KMS-11 (cell line): Measurements from ENCODE around the gene TAX1BP3.
A peak's percentile ranks its signal among the peaks of the same experiment; 100 is the strongest.

Source experiments
- H2AFZ ChIP-seq: fragments of 200-600 bp; sonication (generic); 2 replicates; pipeline ENCODE4 v1.6.1; 2016; ENCODE audit warnings: antibody characterized with exemption, mixed run types, low read depth
- H3K27ac ChIP-seq: fragments of 200-600 bp; sonication (generic); 2 replicates; pipeline ENCODE4 v1.6.1; 2016; ENCODE audit warnings: mild to moderate bottlenecking, mixed run types
- H3K27me3 ChIP-seq: fragments of 200-600 bp; sonication (generic); 2 replicates; pipeline ENCODE4 v1.6.1; 2017; ENCODE audit warnings: mild to moderate bottlenecking, low read depth, mixed run types, moderate library complexity; ENCODE audit not compliant: insufficient read depth
- H3K36me3 ChIP-seq: fragments of 200-600 bp; sonication (generic); 2 replicates; pipeline ENCODE4 v1.6.1; 2017; ENCODE audit warnings: mild to moderate bottlenecking, mixed run types; ENCODE audit not compliant: insufficient read depth
- H3K4me1 ChIP-seq: fragments of 200-600 bp; sonication (generic); 2 replicates; pipeline ENCODE4 v1.6.1; 2016; ENCODE audit warnings: mild to moderate bottlenecking, low read depth, mixed run types; ENCODE audit not compliant: poor library complexity, severe bottlenecking
- H3K4me2 ChIP-seq: fragments of 200-600 bp; sonication (generic); 2 replicates; pipeline ENCODE4 v1.7.0; 2016; ENCODE audit warnings: mild to moderate bottlenecking, mixed run types
- H3K4me3 ChIP-seq: fragments of 200-600 bp; sonication (generic); IDR thresholded peaks from 2 replicates; pipeline ENCODE4 v1.6.1; 2017; ENCODE audit warnings: low read depth, low read length, mixed read lengths; ENCODE audit not compliant: insufficient read depth
- H3K79me2 ChIP-seq: fragments of 200-600 bp; sonication (generic); 2 replicates; pipeline ENCODE4 v1.6.1; 2016; ENCODE audit warnings: low read depth, mixed run types; ENCODE audit not compliant: insufficient read depth
- H3K9ac ChIP-seq: fragments of 200-600 bp; sonication (generic); 2 replicates; pipeline ENCODE4 v1.6.1; 2016; ENCODE audit warnings: mild to moderate bottlenecking, mixed run types
- H4K20me1 ChIP-seq: fragments of 200-600 bp; sonication (generic); 2 replicates; pipeline ENCODE4 v1.6.1; 2016; ENCODE audit warnings: mild to moderate bottlenecking, mixed run types; ENCODE audit not compliant: insufficient read depth
- TF ChIP-seq, protein P1 (sequence below): fragments of 200-600 bp; sonication (generic); conservative IDR thresholded peaks from 2 replicates; pipeline ENCODE4 v1.6.1; 2017; ENCODE audit warnings: low read depth, mild to moderate bottlenecking, antibody characterized with exemption, low read length, moderate library complexity, mixed read lengths

Gene TAX1BP3

DNA sequence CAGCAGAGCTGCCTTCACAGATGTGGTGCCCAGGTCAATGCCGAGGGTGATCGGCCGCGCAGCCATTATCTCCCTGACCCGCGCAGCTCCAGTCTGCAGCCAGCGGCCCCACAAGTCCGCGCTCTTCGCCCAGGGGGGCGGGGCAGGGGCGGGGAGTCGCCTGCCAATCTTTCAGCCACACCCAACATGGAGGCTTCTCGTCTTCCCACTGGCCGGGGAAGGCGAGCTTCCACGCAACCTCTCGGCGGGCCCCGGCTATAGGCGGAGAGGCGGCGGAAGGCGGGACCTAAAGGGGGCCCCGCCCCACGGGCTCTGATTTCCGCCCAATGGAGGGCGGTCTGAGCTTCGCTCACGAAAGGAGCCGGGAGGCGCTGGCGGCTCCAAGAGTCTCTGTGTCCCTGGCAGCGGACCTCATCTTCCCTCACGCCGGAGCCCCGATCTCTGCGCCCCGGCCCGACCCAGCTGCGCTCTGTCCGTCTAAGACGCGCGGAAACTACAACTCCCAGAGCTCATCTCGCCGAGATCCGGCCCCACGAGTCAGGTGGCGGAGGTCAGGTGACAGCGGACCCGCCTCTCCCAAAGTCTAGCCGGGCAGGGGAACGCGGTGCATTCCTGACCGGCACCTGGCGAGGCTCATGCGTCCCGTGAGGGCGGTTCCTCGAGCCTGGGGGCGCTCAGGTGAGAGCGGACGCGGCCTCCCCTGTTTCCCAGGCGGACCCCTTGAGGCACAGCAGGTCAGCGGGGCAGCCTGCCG, 32.0 kb downstream of the TAX1BP3 start, which contains the start of the genes CTNS and SHPK:
Gene CTNS (plus strand): TSS at position 607 of the 754 bp plus-strand sequence. CDS start 3,447 bp downstream, outside the sequence.
Gene SHPK (minus strand): TSS at position 97 of the 754 bp plus-strand sequence. CDS start 31 bp downstream, at position 66.
- H3K36me3 ChIP-seq: no peaks in the 10 kb centered on the region
- H3K9ac ChIP-seq: peak within 1 kb of the TSS; percentile 53; the same call in 1 of the 2 replicates
- no peaks in the 10 kb centered on the region for H4K20me1 ChIP-seq
- no peaks in the 10 kb centered on the region; the same call in 1 of the 2 replicates for H3K79me2 ChIP-seq
- H2AFZ ChIP-seq: peak within 1 kb of the TSS; percentile 57
- peaks cover 30% of the 10 kb centered on the region for H3K4me1 ChIP-seq
- no peak within 1 kb of the TSS for H3K4me3 ChIP-seq
- peak within 1 kb of the TSS; percentile 54 for H3K4me2 ChIP-seq
- H3K27me3 ChIP-seq: no peaks in the 10 kb centered on the region
- peak within 1 kb of the TSS; percentile 54 for H3K27ac ChIP-seq
- TF ChIP-seq, protein P1, sequence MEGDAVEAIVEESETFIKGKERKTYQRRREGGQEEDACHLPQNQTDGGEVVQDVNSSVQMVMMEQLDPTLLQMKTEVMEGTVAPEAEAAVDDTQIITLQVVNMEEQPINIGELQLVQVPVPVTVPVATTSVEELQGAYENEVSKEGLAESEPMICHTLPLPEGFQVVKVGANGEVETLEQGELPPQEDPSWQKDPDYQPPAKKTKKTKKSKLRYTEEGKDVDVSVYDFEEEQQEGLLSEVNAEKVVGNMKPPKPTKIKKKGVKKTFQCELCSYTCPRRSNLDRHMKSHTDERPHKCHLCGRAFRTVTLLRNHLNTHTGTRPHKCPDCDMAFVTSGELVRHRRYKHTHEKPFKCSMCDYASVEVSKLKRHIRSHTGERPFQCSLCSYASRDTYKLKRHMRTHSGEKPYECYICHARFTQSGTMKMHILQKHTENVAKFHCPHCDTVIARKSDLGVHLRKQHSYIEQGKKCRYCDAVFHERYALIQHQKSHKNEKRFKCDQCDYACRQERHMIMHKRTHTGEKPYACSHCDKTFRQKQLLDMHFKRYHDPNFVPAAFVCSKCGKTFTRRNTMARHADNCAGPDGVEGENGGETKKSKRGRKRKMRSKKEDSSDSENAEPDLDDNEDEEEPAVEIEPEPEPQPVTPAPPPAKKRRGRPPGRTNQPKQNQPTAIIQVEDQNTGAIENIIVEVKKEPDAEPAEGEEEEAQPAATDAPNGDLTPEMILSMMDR: no peak

DNA sequence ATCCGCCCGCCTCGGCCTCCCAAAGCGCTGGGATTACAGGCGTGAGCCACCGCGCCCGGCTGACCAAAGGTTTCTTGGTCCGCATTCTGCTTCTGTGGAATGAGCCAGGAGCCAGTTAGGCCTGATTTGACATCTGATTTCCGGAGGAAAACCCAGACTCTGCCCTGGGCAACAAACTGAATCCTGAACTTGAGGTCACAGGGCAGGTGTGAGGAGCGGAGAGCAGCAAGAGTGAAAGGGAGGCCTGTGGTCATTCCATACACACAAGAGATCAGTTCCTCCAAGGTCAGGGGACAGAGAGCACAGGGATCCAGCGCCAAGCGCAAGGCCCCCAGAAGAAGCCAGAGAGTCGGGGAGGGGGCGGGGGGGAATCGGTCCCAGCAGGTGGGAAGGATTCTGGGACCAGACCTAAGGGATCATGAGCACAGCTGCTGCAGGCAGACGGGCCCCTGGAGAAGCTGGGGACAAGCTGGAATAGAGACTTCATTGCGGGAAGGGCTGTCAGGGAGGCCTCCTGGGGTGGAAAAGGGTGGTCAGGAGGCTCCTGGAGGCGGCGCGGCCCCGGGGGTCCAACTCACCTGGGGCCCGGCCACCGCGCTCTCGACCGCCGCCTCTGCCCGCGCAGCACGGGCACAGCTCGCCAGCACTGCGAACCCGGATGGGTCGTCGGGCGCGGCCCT, 32.8 kb downstream of the TAX1BP3 start:
- H3K27me3 ChIP-seq: no peaks in the 10 kb centered on the region
- no peak overlapping the region for H3K4me3 ChIP-seq
- H2AFZ ChIP-seq: peak overlapping the region; percentile 57

DNA sequence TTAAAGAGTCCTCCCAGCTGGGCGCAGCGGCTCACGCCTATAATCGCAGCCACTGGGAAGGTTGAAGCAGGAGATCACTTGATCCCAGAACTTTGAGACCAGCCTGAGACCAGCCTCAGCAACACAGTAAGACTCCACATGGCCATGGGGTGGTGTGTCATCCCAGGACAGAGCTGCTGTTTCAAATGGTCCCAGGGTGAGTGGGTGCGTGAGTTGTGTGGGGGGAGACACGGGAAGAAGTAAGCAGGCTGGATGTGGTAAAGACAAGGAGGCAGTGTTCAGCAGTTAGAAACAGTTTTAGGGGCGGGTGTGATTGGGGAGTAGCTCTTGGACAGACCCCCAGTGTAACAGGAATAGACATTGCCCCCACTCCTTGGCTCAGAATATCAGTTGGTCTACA, 36.1 kb downstream of the TAX1BP3 start:
- H3K27ac ChIP-seq: no peak overlapping the region

More for the DNA sequence above, 32.8 kb downstream of the TAX1BP3 start:
- no peak overlapping the region for H3K27ac ChIP-seq
- H3K4me2 ChIP-seq: peak overlapping the region; percentile 52
- no peaks in the 10 kb centered on the region for H3K36me3 ChIP-seq
- H3K9ac ChIP-seq: peak overlapping the region; percentile 15; the same call in 1 of the 2 replicates
- no peaks in the 10 kb centered on the region; the same call in 1 of the 2 replicates for H3K79me2 ChIP-seq
- peaks cover 23% of the 10 kb centered on the region for H3K4me1 ChIP-seq
- no peaks in the 10 kb centered on the region for H4K20me1 ChIP-seq
- TF ChIP-seq, protein P1: no peak

DNA sequence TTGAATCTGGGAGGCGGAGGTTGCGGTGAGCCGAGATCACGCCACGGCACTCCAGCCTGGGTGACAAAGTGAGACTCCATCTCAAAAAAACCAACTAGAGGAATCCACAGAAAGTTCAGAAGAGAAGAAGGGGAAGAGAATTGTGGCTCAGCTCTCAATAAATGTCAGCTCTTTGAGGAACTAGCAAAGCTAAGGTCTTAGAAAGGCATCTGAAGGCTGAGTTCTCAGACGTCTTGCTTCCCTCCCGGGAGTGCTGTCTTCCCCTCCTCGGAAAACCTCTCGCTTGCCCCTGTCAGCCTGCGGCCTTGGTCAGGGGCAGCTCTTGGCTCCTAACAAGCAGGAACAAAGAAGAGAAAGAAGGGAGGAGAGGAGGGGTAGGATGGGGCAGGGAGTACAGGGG, 37.6 kb downstream of the TAX1BP3 start:
- Histone ChIP-seq H3K4me3 (no peak overlapping the region), H3K36me3 (no peaks in the 10 kb centered on the region), H3K4me2 (no peak overlapping the region), H3K9ac (no peak overlapping the region), H3K27me3 (no peaks in the 10 kb centered on the region), H3K79me2 (no peaks in the 10 kb centered on the region), H2AFZ (no peak overlapping the region), H4K20me1 (no peaks in the 10 kb centered on the region), H3K27ac (no peak overlapping the region), H3K4me1 (no peaks in the 10 kb centered on the region)
- TF ChIP-seq, protein P1: no peak

More for the DNA sequence above, 36.1 kb downstream of the TAX1BP3 start:
- Histone ChIP-seq H3K27me3 (no peaks in the 10 kb centered on the region), H3K4me1 (no peaks in the 10 kb centered on the region), H3K4me2 (no peak overlapping the region), H3K36me3 (no peaks in the 10 kb centered on the region), H4K20me1 (no peaks in the 10 kb centered on the region), H3K79me2 (no peaks in the 10 kb centered on the region), H3K9ac (no peak overlapping the region), H2AFZ (no peak overlapping the region), H3K4me3 (no peak overlapping the region)
- TF ChIP-seq, protein P1: no peak
